Activated CD4-positive, alpha-beta T cell treated with anti-CD3 and anti-CD28 coated beads, Interleukin-2, amount 50 U/mL, for 16 hours (primary cell): ENCODE measurements around the gene INSRR.

Experiments used
- DNase-seq: peaks from one replicate; pipeline ENCODE4 v3.0.0-alpha.2; 2020

INSRR gene

GRCh38 chr1:156822680-156823079 is 36.2 kb downstream of the INSRR start:
- no peak for DNase-seq

GRCh38 chr1:156821801-156822200 is 37.1 kb downstream of the INSRR start:
- DNase-seq, result peak; percentile 39

- DNase-seq, result peak; percentile 96
Observed at GRCh38 chr1:156816561-156817328, 42.2 kb downstream of the INSRR start, which contains the start of gene SH2D2A. TSS of gene SH2D2A (minus strand) at chr1:156816848. CDS start at chr1:156816708, 140 bp downstream.

GRCh38 chr1:156815961-156816422 is 42.9 kb downstream of the INSRR start:
- DNase-seq, result no peak

- DNase-seq, result no peak
Observed at GRCh38 chr1:156815307-156815826, 43.5 kb downstream of the INSRR start.

GRCh38 chr1:156814571-156815260 is 44.2 kb downstream of the INSRR start:
- peak; percentile 57 for DNase-seq

- DNase-seq, result peak; percentile 78
Observed at GRCh38 chr1:156813750-156814570, 45.0 kb downstream of the INSRR start.

GRCh38 chr1:156813298-156813697 is 45.6 kb downstream of the INSRR start:
- no peak for DNase-seq

GRCh38 chr1:156812293-156812990 is 46.5 kb downstream of the INSRR start:
- DNase-seq, result no peak

- no peak for DNase-seq
Observed at GRCh38 chr1:156811168-156811567, 47.7 kb downstream of the INSRR start.

- DNase-seq, result no peak
Observed at GRCh38 chr1:156809711-156810366, 49.1 kb downstream of the INSRR start.

- DNase-seq, result no peak
Observed at GRCh38 chr1:156809281-156809680, 49.6 kb downstream of the INSRR start.

GRCh38 chr1:156808186-156809030 is 50.5 kb downstream of the INSRR start:
- no peak for DNase-seq

GRCh38 chr1:156807627-156808026 is 51.3 kb downstream of the INSRR start:
- peak; percentile 80 for DNase-seq

- no peak for DNase-seq
Observed at GRCh38 chr1:156806512-156807440, 52.1 kb downstream of the INSRR start.

- DNase-seq, result no peak
Observed at GRCh38 chr1:156805766-156806511, 53.0 kb downstream of the INSRR start.

GRCh38 chr1:156804572-156805243 is 54.2 kb downstream of the INSRR start:
- DNase-seq, result no peak

- no peak for DNase-seq
Observed at GRCh38 chr1:156804026-156804425, 54.9 kb downstream of the INSRR start.
